Neural progenitor cell (in vitro differentiated cells): Measurements from ENCODE around the gene SHOC2.

Source experiments
- EZH2phosphoT487 ChIP-seq: fragments of 200-600 bp; sonication (generic); IDR thresholded peaks from 2 replicates; pipeline ENCODE4 v1.6.1; 2017; ENCODE audit warnings: antibody characterized with exemption
- TF ChIP-seq, protein P1 (sequence below): fragments of 200-600 bp; sonication (generic); IDR thresholded peaks from 2 replicates; pipeline ENCODE4 v1.5.1; 2017; ENCODE audit warnings: antibody characterized with exemption, mild to moderate bottlenecking

DNA sequence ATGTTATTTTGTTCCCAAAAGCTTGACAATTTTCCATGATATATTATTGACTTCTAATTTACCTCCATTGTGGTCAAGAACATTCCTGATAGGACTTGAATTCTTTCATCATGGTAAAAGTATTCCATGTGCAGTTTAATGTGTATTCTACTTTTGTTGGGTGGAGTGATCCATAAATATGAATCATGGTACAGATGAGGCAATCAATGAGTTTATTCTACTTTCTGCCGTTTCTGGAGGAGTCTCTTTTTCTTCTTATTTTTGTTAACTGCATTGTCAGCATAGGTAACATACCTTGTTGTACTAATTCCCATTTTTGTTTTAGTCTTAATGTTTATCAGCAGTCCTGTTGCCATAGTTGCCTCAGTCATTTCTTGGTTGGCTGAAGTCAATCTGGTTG is 69.6 kb downstream of the SHOC2 start:
- TF ChIP-seq, protein P1, sequence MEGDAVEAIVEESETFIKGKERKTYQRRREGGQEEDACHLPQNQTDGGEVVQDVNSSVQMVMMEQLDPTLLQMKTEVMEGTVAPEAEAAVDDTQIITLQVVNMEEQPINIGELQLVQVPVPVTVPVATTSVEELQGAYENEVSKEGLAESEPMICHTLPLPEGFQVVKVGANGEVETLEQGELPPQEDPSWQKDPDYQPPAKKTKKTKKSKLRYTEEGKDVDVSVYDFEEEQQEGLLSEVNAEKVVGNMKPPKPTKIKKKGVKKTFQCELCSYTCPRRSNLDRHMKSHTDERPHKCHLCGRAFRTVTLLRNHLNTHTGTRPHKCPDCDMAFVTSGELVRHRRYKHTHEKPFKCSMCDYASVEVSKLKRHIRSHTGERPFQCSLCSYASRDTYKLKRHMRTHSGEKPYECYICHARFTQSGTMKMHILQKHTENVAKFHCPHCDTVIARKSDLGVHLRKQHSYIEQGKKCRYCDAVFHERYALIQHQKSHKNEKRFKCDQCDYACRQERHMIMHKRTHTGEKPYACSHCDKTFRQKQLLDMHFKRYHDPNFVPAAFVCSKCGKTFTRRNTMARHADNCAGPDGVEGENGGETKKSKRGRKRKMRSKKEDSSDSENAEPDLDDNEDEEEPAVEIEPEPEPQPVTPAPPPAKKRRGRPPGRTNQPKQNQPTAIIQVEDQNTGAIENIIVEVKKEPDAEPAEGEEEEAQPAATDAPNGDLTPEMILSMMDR = no peak
- TF ChIP-seq EZH2phosphoT487 = no peak
